Peyer's patch (tissue), 4 donors: ENCODE results near the gene PPTC7. TPM values are rescaled to one million over a fixed set of nuclear protein-coding genes. Genes with fewer than 3 reads are reported as not detected.
"Not testable (repeated sequence)": the region's sequence is repeated elsewhere in the genome, so short reads cannot be mapped to it uniquely, and the experiment has no call there.

Experiments
- DNase-seq, 3 donors: peaks; one replicate each; pipeline ENCODE4 v3.0.0-alpha.2; 2017 to 2019
- H3K27ac ChIP-seq, 4 donors: fragments of 200-600 bp; sonication (generic); one replicate each; pipeline ENCODE4 v1.5.1; 2016 to 2019
- H3K27me3 ChIP-seq, 2 donors: fragments of 200-600 bp; sonication (generic); one replicate each; pipeline ENCODE4 v1.5.1; 2019
- H3K36me3 ChIP-seq, 3 donors: fragments of 200-600 bp; sonication (generic); one replicate each; pipeline ENCODE4 v1.5.1; 2016 to 2019
- H3K4me1 ChIP-seq, 4 donors: fragments of 200-600 bp; sonication (generic); one replicate each; pipeline ENCODE4 v1.5.1; 2016 to 2019
- H3K4me3 ChIP-seq, 4 donors: fragments of 200-600 bp; sonication (generic); 1 replicate in 3 of 4; 2 replicates in 1 of 4; pipeline ENCODE4 v1.5.1; 2016 to 2019; ENCODE audit warnings: mild to moderate bottlenecking in 1 of 4
- H3K9me3 ChIP-seq, 4 donors: fragments of 200-600 bp; sonication (generic); one replicate each; pipeline ENCODE4 v1.5.1; 2016 to 2019; ENCODE audit warnings: mild to moderate bottlenecking in 1 of 4
- POLR2A ChIP-seq, 2 donors: fragments of 450-650 bp; IDR thresholded peaks; one replicate each; pipeline ENCODE4 v1.5.1; 2017; ENCODE audit warnings: antibody characterized with exemption in 2 of 2, mild to moderate bottlenecking in 2 of 2, moderate library complexity in 2 of 2
- total RNA-seq, 4 donors: library from RNA; depleted of rRNA; stranded (reverse); fragments of >200 nt; gene quantifications; one replicate each; pipeline ENCODE4 v1.1.0, GENCODE V29; 2016
- TF ChIP-seq, protein P1 (sequence below), 6 experiments: fragments of 450-650 bp in 4 of 6; fragments of 200-600 bp in 2 of 6; sonication (generic) in 1 of 6; IDR thresholded peaks; one replicate each; pipeline ENCODE4 v1.5.1; 2017 to 2019; ENCODE audit warnings: antibody characterized with exemption in 6 of 6, mild to moderate bottlenecking in 3 of 6, moderate library complexity in 1 of 6

PPTC7 gene
- total RNA-seq, 4 donors from 2014 or later: 19.5 to 21.4 (median 20.1) TPM

GRCh38 chr12:110549716-110550115, 33.4 kb downstream of the PPTC7 start:
- no peaks in the 10 kb centered on the region for H3K9me3 ChIP-seq
- TF ChIP-seq POLR2A (IDR thresholded peaks at IDR 0.05): no peak
- TF ChIP-seq, protein P1, sequence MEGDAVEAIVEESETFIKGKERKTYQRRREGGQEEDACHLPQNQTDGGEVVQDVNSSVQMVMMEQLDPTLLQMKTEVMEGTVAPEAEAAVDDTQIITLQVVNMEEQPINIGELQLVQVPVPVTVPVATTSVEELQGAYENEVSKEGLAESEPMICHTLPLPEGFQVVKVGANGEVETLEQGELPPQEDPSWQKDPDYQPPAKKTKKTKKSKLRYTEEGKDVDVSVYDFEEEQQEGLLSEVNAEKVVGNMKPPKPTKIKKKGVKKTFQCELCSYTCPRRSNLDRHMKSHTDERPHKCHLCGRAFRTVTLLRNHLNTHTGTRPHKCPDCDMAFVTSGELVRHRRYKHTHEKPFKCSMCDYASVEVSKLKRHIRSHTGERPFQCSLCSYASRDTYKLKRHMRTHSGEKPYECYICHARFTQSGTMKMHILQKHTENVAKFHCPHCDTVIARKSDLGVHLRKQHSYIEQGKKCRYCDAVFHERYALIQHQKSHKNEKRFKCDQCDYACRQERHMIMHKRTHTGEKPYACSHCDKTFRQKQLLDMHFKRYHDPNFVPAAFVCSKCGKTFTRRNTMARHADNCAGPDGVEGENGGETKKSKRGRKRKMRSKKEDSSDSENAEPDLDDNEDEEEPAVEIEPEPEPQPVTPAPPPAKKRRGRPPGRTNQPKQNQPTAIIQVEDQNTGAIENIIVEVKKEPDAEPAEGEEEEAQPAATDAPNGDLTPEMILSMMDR (IDR thresholded peaks at IDR 0.05): no peak
- DNase-seq: no peak
- H3K27ac ChIP-seq: peak overlapping the region in 1 of 4 donors; percentile 63
- H3K4me3 ChIP-seq: no peak overlapping the region
- peaks cover 0 to 25% (median 0%) of the 10 kb centered on the region in 4 donors for H3K4me1 ChIP-seq
- no peaks in the 10 kb centered on the region for H3K27me3 ChIP-seq
- H3K36me3 ChIP-seq: peaks cover 0 to 18% (median 0%) of the 10 kb centered on the region in 3 donors

GRCh38 chr12:110548678-110549077, 34.4 kb downstream of the PPTC7 start:
- H3K27me3 ChIP-seq: no peaks in the 10 kb centered on the region
- DNase-seq: no peak
- H3K36me3 ChIP-seq: peaks cover 0 to 18% (median 0%) of the 10 kb centered on the region in 3 donors
- peaks cover 0 to 25% (median 3%) of the 10 kb centered on the region in 4 donors for H3K4me1 ChIP-seq
- no peak overlapping the region for H3K4me3 ChIP-seq
- TF ChIP-seq, protein P1 (IDR thresholded peaks at IDR 0.05): no peak
- no peak for TF ChIP-seq POLR2A (IDR thresholded peaks at IDR 0.05)
- peak overlapping the region in 1 of 4 donors; percentile 63 for H3K27ac ChIP-seq
- H3K9me3 ChIP-seq: no peaks in the 10 kb centered on the region

DNA sequence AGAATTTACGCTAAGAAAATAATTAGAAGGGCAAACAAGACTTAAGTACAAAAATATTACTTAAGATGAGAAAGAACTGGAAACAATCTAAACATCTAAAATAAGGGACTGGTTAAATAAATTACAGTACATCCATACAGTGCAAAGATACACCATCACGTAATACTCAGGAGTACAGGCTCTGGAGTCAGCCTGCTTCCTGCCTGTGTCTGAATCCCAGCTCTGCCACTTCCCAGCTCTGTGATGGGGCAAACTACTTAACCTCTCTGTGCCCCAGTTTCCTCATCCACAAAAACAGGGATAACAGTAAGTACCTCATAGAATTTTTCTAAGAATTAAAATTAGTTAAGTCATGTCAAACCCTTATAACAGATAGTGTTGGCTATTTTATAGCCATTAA, 36.0 kb downstream of the PPTC7 start:
- peaks cover 0 to 18% (median 0%) of the 10 kb centered on the region in 3 donors for H3K36me3 ChIP-seq
- H3K4me3 ChIP-seq: no peak overlapping the region
- H3K9me3 ChIP-seq: no peaks in the 10 kb centered on the region
- peaks cover 0 to 34% (median 5%) of the 10 kb centered on the region in 4 donors for H3K4me1 ChIP-seq
- TF ChIP-seq POLR2A (IDR thresholded peaks at IDR 0.05): no peak
- H3K27me3 ChIP-seq: no peaks in the 10 kb centered on the region
- no peak for DNase-seq
- peak overlapping the region in 1 of 4 donors; percentile 29 for H3K27ac ChIP-seq

DNA sequence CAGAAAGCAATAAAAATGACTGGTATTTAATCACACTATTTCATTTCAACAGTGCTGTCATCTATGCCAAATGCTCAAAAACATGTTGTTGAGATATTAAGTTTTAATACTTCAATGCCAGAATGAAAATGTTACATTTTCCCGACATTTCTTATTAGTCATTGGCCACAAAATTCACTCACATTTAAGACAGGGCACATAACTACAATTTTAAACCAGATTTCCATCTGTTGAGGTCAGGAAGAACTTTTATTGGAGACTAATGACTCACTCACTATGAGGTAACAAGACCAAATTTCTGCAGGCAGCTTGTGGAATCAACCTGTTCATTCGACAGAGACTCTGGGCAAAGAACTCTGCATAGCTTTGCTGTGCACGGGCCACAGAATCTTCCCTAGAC, 36.8 kb downstream of the PPTC7 start:
- H3K27ac ChIP-seq: peak overlapping the region in 1 of 4 donors; percentile 51
- TF ChIP-seq, protein P1 (IDR thresholded peaks at IDR 0.05): no peak
- no peak for TF ChIP-seq POLR2A (IDR thresholded peaks at IDR 0.05)

GRCh38 chr12:110545812-110546211, 37.3 kb downstream of the PPTC7 start:
- Histone ChIP-seq H3K4me1 (peaks cover 0 to 34% (median 5%) of the 10 kb centered on the region in 4 donors), H3K9me3 (no peaks in the 10 kb centered on the region), H3K4me3 (no peak overlapping the region), H3K36me3 (peaks cover 0 to 11% (median 0%) of the 10 kb centered on the region in 3 donors), H3K27me3 (no peaks in the 10 kb centered on the region), H3K27ac (peak overlapping the region in 1 of 4 donors; percentile 51)
- no peak for DNase-seq
- TF ChIP-seq POLR2A (IDR thresholded peaks at IDR 0.05): no peak
- TF ChIP-seq, protein P1 (IDR thresholded peaks at IDR 0.05): no peak

More for the DNA sequence above, 36.8 kb downstream of the PPTC7 start:
- Histone ChIP-seq H3K4me3 (no peak overlapping the region), H3K9me3 (no peaks in the 10 kb centered on the region), H3K4me1 (peaks cover 0 to 34% (median 5%) of the 10 kb centered on the region in 4 donors), H3K36me3 (peaks cover 0 to 14% (median 0%) of the 10 kb centered on the region in 3 donors), H3K27me3 (no peaks in the 10 kb centered on the region)
- DNase-seq: no peak

GRCh38 chr12:110545259-110545658, 37.9 kb downstream of the PPTC7 start:
- not testable (repeated sequence) for H3K4me3 ChIP-seq, H3K36me3 ChIP-seq, H3K9me3 ChIP-seq, H3K27me3 ChIP-seq, DNase-seq
- Histone ChIP-seq H3K4me1 (peaks cover 0 to 34% (median 5%) of the 10 kb centered on the region in 4 donors), H3K27ac (peak overlapping the region in 1 of 4 donors; percentile 51)

DNA sequence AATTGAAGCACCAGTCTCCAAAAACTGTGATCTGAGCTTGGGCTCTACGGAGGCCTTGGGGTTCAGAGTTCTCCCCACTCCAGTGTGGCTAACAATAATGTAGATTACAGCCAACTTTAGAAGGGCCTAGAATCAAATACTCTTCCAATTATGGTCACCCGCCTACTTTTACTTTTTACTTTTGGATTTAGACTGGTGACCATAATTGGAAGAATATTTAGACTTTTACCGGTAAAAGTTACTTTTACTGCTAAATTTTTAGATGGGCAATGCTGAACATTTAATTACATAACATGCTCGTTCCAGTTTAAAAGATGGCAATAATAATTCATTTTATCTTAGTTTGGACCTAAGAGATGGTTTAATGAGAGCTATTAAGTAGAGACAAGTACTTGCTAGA, 39.2 kb downstream of the PPTC7 start:
- TF ChIP-seq, protein P1 (IDR thresholded peaks at IDR 0.05): no peak
- no peak for TF ChIP-seq POLR2A (IDR thresholded peaks at IDR 0.05)
- Histone ChIP-seq H3K4me3 (no peak overlapping the region), H3K36me3 (peaks cover 0 to 12% (median 0%) of the 10 kb centered on the region in 3 donors), H3K27ac (peak overlapping the region; percentile 52 to 75 (median 68)), H3K27me3 (no peaks in the 10 kb centered on the region), H3K9me3 (no peaks in the 10 kb centered on the region), H3K4me1 (peaks cover 0 to 36% (median 5%) of the 10 kb centered on the region in 4 donors)
- no peak for DNase-seq
